DMS53 (cell line): ENCODE results near the gene GEN1.

Experiments used
- DNase-seq: peaks from one replicate; lab custom pipeline; 2025; lab: John Stamatoyannopoulos, UW

The GEN1 gene

DNA sequence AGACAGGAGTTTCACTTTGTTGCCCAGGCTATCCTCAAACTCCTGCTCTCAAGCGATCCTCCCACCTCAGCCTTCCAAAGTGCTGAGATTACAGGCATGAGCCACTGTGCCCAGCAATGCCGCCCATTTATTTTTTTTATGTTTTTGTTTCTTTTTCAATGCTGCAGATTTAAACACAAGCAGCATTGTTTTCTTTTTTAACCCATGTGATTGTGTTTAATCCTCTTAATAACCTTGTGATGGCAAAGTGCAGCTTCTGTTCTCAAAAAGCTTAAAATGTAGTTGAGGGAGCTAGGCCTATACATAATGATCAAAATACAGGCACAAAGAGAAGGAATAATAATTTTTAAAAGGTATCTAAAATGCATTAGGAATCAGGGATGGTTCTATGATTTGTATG lies 73.8 kb downstream of the GEN1 start:
- no peak for DNase-seq

DNA sequence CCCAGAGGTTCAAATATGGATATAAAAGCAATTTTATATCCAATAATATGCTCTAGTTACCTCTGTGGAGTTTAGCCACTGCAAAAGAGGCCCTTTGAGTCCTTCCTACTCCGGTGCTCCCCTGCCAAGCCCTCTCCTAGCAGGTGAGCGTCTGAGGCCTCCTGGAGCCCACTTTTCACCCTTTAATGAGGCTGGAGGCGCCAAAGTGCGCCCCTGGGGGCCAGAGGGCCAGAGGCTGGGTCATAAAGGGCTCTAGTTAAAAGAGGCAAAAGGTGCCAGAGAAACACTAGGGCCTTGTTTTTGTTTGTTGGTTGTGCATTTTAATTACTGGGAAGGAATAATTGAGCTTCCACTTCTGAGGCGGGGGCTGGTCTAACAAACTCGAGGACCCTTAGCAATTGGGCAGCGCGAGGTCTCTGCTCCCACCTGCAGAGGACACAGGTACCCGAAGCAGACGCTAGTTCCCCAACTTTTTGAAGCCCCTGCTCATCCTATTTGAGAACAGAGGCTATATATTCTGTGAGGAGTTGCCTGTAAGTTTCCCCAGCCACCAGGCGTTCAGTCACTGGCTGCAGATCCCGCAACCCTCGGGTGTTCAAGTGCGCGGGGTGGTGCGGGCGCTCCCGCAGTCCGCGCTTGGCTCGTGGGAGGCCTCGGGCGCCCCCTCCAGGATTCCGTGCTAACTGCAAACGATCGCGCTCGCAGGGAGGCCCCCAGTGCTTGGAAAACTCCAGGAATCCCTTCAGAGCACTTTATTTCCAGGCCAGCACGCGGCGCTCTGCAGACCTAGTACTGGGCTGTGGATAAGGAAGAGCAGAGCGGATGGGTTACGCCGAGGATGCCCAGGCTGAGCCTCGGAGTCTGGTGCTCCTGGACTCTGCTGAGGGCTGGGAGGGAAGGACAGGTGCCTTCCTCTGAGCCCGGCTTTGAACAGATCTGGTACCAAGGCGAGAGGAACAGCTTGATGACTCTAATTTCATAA lies 76.4 kb downstream of the GEN1 start:
- peak; percentile 91 for DNase-seq

GRCh38 chr2:17835516-17835915 lies 81.6 kb downstream of the GEN1 start:
- no peak for DNase-seq
